ENCODE data around the gene ECT2L. TPM values are rescaled to one million over a fixed set of nuclear protein-coding genes. Genes with fewer than 3 reads are reported as not detected.
A peak's percentile ranks its signal among the peaks of the same experiment; 100 is the strongest.

Gene ECT2L
- total RNA-seq, 1 donor from 2014 or later: not detected

DNA sequence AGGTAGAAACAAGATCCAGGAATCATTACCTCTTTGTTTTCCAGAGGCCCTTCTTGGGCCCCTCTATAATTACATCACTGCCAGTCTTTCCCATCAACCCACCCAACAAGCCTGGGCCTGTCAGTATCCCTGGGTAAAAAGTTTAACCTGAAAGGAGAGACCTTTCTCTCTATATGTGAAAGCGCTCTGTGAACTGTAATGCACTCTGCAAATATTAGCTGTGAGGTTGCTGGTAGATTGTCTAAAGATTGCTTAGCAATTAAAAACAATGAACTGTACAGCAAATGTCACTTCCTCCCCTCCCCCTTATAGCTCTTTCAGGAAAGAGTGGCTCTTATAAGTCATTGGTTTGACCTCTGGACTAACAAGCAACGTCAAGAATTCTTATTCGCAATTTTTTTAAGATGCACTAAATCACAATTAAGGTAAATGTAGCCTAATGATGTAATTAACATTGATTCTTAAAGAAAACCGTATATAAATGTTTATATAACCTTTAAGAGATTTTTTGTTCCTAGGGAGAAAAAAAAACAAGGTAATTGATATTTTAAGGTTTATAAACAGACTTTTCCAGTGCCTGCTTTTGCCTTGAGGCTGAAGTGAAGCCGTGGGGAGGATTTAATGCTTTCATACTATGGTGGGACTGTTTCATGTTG lies 18.4 kb downstream of the ECT2L start:
- Mint-ChIP-seq H3K4me1 (ENCODE audit: low read depth) (peaks cover 27% of the 10 kb centered on the region), H3K27ac (no peak overlapping the region), H3K27me3 (ENCODE audit: insufficient read depth) (peaks cover 3% of the 10 kb centered on the region), H3K36me3 (ENCODE audit: low read depth) (no peaks in the 10 kb centered on the region), H3K4me3 (no peak overlapping the region), H3K9me3 (no peaks in the 10 kb centered on the region)
- no peak for DNase-seq (ENCODE audit: low spot score)
- intact Hi-C loops (cut with micrococcal nuclease): no loop called here

DNA sequence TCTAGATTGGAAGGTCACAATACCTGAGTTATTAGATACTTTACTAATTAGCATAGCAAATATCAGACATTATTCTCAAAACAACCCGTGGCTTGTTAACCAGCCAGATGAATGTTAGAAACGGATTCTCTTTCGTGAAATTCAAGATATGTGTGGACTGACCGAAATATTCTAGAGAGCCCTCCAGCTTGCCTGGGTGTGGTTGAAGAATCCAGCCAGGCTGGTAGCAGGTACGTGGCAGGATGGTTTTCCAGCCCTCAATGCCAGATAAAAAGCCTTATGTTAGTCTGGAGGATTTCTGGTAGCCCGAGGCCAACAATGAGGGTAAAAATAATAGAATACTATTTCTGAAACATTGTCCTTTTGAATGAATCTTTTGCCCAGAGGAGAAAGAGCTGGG lies 19.3 kb downstream of the ECT2L start:
- H3K9me3 Mint-ChIP-seq: no peaks in the 10 kb centered on the region
- peaks cover 3% of the 10 kb centered on the region for H3K27me3 Mint-ChIP-seq (ENCODE audit: insufficient read depth)
- no peak overlapping the region for H3K4me3 Mint-ChIP-seq
- H3K36me3 Mint-ChIP-seq (ENCODE audit: low read depth): no peaks in the 10 kb centered on the region
- no peak for DNase-seq (ENCODE audit: low spot score)
- peaks cover 33% of the 10 kb centered on the region for H3K4me1 Mint-ChIP-seq (ENCODE audit: low read depth)
- intact Hi-C loops (cut with micrococcal nuclease): loop anchor here (5.0 kb wide), 5 partner anchors 57 to 347 kb away; no protein-coding TSS in a partner anchor
- H3K27ac Mint-ChIP-seq: no peak overlapping the region

DNA sequence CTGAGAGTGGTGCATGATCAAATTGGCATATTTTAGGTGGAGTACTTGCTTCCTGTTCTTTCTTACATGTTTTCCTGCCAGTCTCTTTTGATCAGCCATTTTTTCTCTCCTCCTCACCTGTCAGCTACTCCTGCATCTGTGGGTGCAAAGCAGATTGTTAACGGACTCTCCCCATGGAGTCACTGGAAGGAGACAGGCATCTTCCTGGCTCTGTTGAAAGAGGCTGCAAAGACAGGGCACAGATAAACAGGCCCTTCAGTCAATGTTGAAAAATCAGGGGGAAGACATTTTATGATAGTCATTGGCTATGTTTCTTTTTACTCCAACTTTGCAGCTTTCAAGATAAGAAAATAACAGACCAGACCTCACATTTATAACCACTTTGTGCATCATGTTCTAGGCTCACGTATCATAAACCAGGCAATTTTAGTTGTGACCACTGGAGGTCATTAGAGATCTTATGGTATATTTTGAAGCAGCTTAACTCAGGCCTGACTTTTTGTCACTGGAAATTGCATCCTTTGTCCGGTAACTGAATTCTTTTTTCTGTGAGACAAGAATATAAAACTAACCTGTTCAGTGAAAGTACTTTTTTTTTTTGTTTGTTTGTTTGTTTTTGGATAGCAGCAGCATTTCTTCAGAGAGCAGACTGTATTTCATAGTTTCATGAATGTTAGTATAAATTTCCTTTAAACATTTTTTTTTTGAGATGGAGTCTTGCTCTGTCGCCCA lies 20.1 kb downstream of the ECT2L start:
- no peak overlapping the region for H3K4me3 Mint-ChIP-seq
- intact Hi-C loops (cut with micrococcal nuclease): loop anchor here (1.0 to 5.0 kb wide), 10 partner anchors 56 to 548 kb away; partner anchors contain the start of genes ABRACL and REPS1
- peaks cover under 1% of the 10 kb centered on the region for H3K27me3 Mint-ChIP-seq (ENCODE audit: insufficient read depth)
- H3K36me3 Mint-ChIP-seq (ENCODE audit: low read depth): no peaks in the 10 kb centered on the region
- DNase-seq (ENCODE audit: low spot score): no peak
- H3K27ac Mint-ChIP-seq: peak overlapping the region; percentile 40
- H3K4me1 Mint-ChIP-seq (ENCODE audit: low read depth): peaks cover 36% of the 10 kb centered on the region
- H3K9me3 Mint-ChIP-seq: no peaks in the 10 kb centered on the region

DNA sequence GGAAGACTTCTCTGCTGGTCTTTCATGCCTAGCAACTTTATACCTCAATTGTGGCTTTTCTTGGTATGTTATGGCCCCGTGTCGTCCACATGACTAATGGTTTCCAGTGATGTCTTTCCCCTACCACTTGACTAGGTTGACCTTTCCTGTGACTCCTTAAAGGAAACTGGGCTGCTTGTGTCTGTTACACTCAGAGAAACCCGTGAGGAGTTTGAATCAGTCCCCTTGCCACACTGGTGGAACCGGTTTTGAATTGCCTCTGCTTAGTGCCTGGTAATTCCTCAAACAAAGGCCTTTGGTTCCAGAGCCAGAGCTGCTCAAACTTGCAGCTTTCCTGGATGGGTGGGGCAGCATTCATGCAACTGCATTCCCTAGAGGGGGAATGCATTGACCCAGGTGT lies 21.9 kb downstream of the ECT2L start:
- Mint-ChIP-seq H3K36me3 (ENCODE audit: low read depth) (no peaks in the 10 kb centered on the region), H3K4me3 (no peak overlapping the region), H3K9me3 (no peaks in the 10 kb centered on the region), H3K27me3 (ENCODE audit: insufficient read depth) (no peaks in the 10 kb centered on the region), H3K27ac (peak overlapping the region; percentile 78), H3K4me1 (ENCODE audit: low read depth) (peaks cover 36% of the 10 kb centered on the region)
- intact Hi-C loops (cut with micrococcal nuclease): loop anchor here (2.0 to 5.0 kb wide), 9 partner anchors 45 to 345 kb away; partner anchors contain the start of genes ABRACL and CCDC28A
- no peak for DNase-seq (ENCODE audit: low spot score)

DNA sequence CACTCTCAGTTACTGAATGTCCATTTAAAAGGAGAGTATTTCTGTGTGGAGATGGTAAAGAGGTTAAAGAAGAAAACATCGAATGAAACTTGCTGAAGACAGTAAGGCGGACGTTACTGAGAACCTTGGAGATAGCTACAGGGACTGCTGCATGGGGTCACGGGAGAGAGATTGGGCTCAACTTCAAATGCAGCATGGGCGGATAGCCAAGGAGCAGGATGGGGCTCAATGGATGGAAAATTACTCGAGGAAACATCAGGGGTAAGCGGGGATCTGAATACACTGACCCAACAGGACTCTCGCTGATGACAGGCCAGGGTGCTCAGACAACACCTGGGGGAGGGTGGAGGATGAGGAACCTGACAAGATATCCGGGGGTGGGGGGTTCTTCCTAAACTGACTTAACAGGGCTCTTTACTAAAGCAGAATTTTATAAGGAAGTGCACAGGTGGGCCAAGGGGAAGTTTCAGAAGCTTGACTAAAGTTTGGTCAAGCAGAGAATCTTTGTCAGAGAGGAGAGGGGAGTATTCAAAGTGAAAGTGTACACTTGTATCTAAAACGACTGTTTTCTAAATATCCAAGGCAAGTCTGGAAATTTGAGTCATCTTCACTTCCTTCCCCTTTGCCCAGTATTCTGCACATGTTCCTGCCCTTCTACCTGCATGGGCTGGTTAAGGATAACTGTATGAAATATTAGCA lies 22.8 kb downstream of the ECT2L start:
- intact Hi-C loops (cut with micrococcal nuclease): loop anchor here (2.0 to 5.0 kb wide), 7 partner anchors 46 to 344 kb away; partner anchors contain the start of gene CCDC28A
- Mint-ChIP-seq H3K9me3 (no peaks in the 10 kb centered on the region), H3K36me3 (ENCODE audit: low read depth) (no peaks in the 10 kb centered on the region), H3K4me1 (ENCODE audit: low read depth) (peaks cover 36% of the 10 kb centered on the region), H3K4me3 (peak overlapping the region; percentile 25), H3K27ac (peak overlapping the region; percentile 78), H3K27me3 (ENCODE audit: insufficient read depth) (no peaks in the 10 kb centered on the region)
- no peak for DNase-seq (ENCODE audit: low spot score)

DNA sequence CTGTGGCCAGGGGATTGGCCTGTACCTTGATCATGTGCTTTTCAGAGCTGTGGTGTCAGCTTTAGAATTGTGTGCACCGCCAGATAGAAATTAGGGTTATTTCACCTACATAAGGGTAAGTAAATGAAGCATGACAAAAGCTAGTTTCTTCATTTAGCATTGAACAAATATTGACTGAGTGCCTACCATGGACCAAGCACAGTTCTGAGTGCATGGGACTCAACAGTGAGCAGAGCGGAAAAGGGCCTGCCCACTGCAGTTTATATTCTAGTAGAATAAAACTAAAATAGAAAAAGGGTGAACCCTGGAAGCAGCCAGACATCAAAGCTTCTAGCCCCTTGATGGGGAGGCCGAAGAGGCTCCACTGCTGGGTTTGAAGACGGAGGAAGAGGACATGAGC lies 25.6 kb downstream of the ECT2L start:
- no peaks in the 10 kb centered on the region for H3K36me3 Mint-ChIP-seq (ENCODE audit: low read depth)
- H3K27me3 Mint-ChIP-seq (ENCODE audit: insufficient read depth): no peaks in the 10 kb centered on the region
- peaks cover 28% of the 10 kb centered on the region for H3K4me1 Mint-ChIP-seq (ENCODE audit: low read depth)
- no peak for DNase-seq (ENCODE audit: low spot score)
- no peaks in the 10 kb centered on the region for H3K9me3 Mint-ChIP-seq
- H3K4me3 Mint-ChIP-seq: no peak overlapping the region
- H3K27ac Mint-ChIP-seq: no peak overlapping the region
- intact Hi-C loops (cut with micrococcal nuclease): no loop called here

DNA sequence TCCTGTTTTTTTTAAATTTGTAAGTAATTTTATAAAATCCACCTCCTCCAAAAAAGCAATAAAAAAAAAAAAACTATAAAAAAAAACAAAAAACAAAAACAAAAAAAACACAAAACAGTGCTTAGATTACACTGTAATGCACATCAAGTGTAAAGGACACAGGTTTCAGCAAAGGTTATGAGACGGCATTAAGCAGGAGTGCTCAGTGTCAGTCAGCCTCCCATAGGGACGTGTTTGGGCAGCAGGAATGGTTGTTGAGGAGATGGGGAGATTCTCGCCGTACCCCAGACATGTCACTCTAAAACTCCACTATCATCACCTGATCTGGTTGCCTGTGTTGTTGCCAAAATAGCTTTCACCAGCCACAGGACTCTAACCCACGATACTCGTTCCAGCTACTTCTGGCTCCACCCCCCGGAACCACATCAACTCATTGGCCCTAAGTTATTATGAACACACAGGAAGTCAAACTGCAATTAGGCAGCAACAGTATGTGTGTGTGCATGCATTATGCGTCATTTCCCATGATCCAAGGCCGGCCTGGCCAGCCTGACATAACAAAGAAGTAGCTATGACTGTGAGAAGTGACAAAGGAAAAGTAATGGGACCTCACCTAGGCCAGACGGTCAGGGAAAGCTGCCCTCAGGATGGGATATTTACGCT lies 28.7 kb downstream of the ECT2L start:
- no peaks in the 10 kb centered on the region for H3K27me3 Mint-ChIP-seq (ENCODE audit: insufficient read depth)
- no peak overlapping the region for H3K27ac Mint-ChIP-seq
- no peak for DNase-seq (ENCODE audit: low spot score)
- H3K4me1 Mint-ChIP-seq (ENCODE audit: low read depth): peaks cover 8% of the 10 kb centered on the region
- H3K4me3 Mint-ChIP-seq: no peak overlapping the region
- no peaks in the 10 kb centered on the region for H3K9me3 Mint-ChIP-seq
- intact Hi-C loops (cut with micrococcal nuclease): no loop called here
- H3K36me3 Mint-ChIP-seq (ENCODE audit: low read depth): no peaks in the 10 kb centered on the region

GRCh38 chr6:138830248-138830647 lies 34.4 kb downstream of the ECT2L start:
- no peak overlapping the region for H3K4me3 Mint-ChIP-seq
- H3K27me3 Mint-ChIP-seq (ENCODE audit: insufficient read depth): peaks cover 3% of the 10 kb centered on the region

DNA sequence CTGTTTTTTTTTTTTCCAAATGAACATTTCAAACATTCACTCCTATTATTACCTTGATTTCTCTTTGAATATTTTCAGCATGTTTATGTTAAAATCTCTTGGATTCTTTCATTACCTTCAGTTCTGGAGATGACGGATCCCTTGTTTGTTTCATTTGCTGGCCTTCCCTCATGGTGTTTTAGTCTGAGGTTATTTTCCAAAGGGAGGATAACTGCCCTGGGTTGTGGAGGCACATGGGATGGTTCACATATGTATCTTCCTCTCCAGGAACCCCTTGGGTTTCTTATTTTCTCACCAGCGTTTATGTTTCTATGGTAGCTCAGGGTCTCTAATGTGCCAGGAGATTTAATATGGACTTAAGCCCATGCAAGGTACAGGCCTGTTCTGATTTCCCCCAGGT lies 36.3 kb downstream of the ECT2L start:
- no peaks in the 10 kb centered on the region for H3K9me3 Mint-ChIP-seq
- H3K4me1 Mint-ChIP-seq (ENCODE audit: low read depth): no peaks in the 10 kb centered on the region
- DNase-seq (ENCODE audit: low spot score): no peak
- H3K36me3 Mint-ChIP-seq (ENCODE audit: low read depth): no peaks in the 10 kb centered on the region
- intact Hi-C loops (cut with micrococcal nuclease): no loop called here
- peaks cover 3% of the 10 kb centered on the region for H3K27me3 Mint-ChIP-seq (ENCODE audit: insufficient read depth)
- H3K4me3 Mint-ChIP-seq: no peak overlapping the region
- no peak overlapping the region for H3K27ac Mint-ChIP-seq

More at GRCh38 chr6:138830248-138830647, 34.4 kb downstream of the ECT2L start:
- Mint-ChIP-seq H3K4me1 (ENCODE audit: low read depth) (no peaks in the 10 kb centered on the region), H3K36me3 (ENCODE audit: low read depth) (no peaks in the 10 kb centered on the region), H3K27ac (no peak overlapping the region), H3K9me3 (no peaks in the 10 kb centered on the region)
- intact Hi-C loops (cut with micrococcal nuclease): no loop called here
- DNase-seq (ENCODE audit: low spot score): no peak

DNA sequence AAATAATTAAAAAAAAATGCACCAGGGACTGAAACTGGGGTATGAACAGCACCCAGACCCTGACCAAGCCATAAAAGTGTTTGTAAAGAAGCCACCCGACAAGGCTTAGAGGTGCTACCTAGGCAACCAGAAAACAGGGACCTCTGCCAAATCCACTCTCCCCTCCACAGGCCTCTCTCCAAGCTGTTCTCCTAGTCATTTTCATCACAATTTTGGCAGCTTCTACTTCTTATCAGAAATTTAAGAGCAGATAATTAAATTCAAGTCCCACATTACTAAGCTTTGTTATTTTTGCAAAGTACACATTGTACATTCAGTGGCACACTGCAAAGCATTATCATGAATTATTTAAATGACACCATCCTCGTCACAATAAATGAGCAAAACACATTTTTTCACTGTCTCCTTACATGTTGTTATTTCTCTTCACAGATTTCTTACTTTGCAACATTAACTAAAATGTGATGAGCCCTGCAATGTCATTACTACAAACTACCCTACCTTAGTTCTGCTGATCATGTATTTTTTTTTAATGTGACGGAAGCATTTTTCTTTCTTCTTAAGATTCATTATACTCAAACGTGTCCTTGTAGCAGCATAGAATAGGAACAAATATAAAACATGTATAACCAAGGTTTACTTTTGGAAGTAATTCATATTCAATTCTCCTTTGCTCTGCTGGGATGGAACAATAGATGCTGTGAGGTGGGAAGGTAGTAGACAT lies 38.1 kb downstream of the ECT2L start:
- Mint-ChIP-seq H3K36me3 (ENCODE audit: low read depth) (no peaks in the 10 kb centered on the region), H3K4me3 (no peak overlapping the region), H3K9me3 (no peaks in the 10 kb centered on the region), H3K4me1 (ENCODE audit: low read depth) (no peaks in the 10 kb centered on the region), H3K27ac (no peak overlapping the region), H3K27me3 (ENCODE audit: insufficient read depth) (peaks cover 3% of the 10 kb centered on the region)
- intact Hi-C loops (cut with micrococcal nuclease): no loop called here
- DNase-seq (ENCODE audit: low spot score): no peak

DNA sequence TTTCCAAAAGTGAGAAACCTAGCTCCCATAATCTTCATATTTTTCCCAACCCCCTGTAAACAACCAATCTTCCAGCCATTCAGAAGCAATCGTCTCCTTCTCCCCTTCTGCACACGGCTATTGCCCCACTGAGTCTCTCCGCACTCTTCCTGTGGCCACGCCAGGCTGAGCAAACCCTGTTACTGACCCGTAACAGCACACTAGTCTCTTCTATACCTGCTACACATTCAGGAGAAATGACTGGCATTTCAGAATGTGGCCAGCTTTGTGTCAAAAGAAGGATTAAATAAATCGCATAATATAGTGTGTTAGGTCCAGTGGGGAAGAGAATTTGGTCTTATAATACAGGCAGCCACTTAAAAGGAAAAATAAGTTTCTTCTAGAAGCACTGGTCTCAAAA lies 41.4 kb downstream of the ECT2L start:
- peaks cover 2% of the 10 kb centered on the region for H3K27me3 Mint-ChIP-seq (ENCODE audit: insufficient read depth)
- no peak for DNase-seq (ENCODE audit: low spot score)
- no peaks in the 10 kb centered on the region for H3K4me1 Mint-ChIP-seq (ENCODE audit: low read depth)
- H3K9me3 Mint-ChIP-seq: no peaks in the 10 kb centered on the region
- no peak overlapping the region for H3K4me3 Mint-ChIP-seq
- no peak overlapping the region for H3K27ac Mint-ChIP-seq
- intact Hi-C loops (cut with micrococcal nuclease): no loop called here
- H3K36me3 Mint-ChIP-seq (ENCODE audit: low read depth): no peaks in the 10 kb centered on the region

GRCh38 chr6:138844192-138844591 lies 48.3 kb downstream of the ECT2L start:
- H3K4me3 Mint-ChIP-seq: no peak overlapping the region
- DNase-seq (ENCODE audit: low spot score): no peak
- no peak overlapping the region for H3K27ac Mint-ChIP-seq
- no peaks in the 10 kb centered on the region for H3K27me3 Mint-ChIP-seq (ENCODE audit: insufficient read depth)
- H3K4me1 Mint-ChIP-seq (ENCODE audit: low read depth): no peaks in the 10 kb centered on the region
- no peaks in the 10 kb centered on the region for H3K36me3 Mint-ChIP-seq (ENCODE audit: low read depth)
- intact Hi-C loops (cut with micrococcal nuclease): no loop called here
- peaks cover 3% of the 10 kb centered on the region for H3K9me3 Mint-ChIP-seq

All from activated T-helper 1 cell treated with anti-CD3 and anti-CD28 coated beads, Interleukin-12 subunit alpha, Interleukin-12 subunit beta, Interleukin-2, Interleukin-4 antibody, amounts not matched to agents 30 ng/mL and 10 ng/mL and 1 ng/mL, durations not matched to agents 14 hours and 24 hours and 36 hours (primary cell).